K562 (cell line): ENCODE results near the gene ADPRH. TPM values are rescaled to one million over a fixed set of nuclear protein-coding genes. Genes with fewer than 3 reads are reported as not detected.

Experiments
- BHLHE40 ChIP-seq: IDR thresholded peaks from 2 replicates; pipeline ENCODE4 v1.6.1; 2011; ENCODE audit warnings: low read length, improper control_type of control experiment
- CXXC5 ChIP-seq: fragments of 250-450 bp; sonication (Bioruptor Pico); IDR thresholded peaks from 2 replicates; pipeline ENCODE4 v1.8.0; 2022; ENCODE audit warnings: inconsistent platforms, mild to moderate bottlenecking, moderate library complexity
- GTF2F1 ChIP-seq: IDR thresholded peaks from 2 replicates; pipeline ENCODE4 v1.6.1; 2011; ENCODE audit warnings: low read depth, low read length, improper control_type of control experiment
- HOXB6 ChIP-seq: fragments of 250-450 bp; sonication (Bioruptor Pico); IDR thresholded peaks from 2 replicates; pipeline ENCODE4 v1.5.1; 2022; ENCODE audit warnings: mild to moderate bottlenecking, borderline replicate concordance
- KLF6 ChIP-seq: fragments of 250-450 bp; sonication (Bioruptor Pico); IDR thresholded peaks from 2 replicates; pipeline ENCODE4 v1.4.0; 2020; ENCODE audit warnings: mild to moderate bottlenecking, moderate library complexity, borderline replicate concordance
- MTA2 ChIP-seq: fragments of 450-650 bp; IDR thresholded peaks from 2 replicates; pipeline ENCODE4 v1.6.1; 2016; ENCODE audit warnings: low read depth
- PURB ChIP-seq: sonication (generic); formaldehyde crosslinking; IDR thresholded peaks from 2 replicates; pipeline ENCODE4 v1.9.0; 2021; ENCODE audit warnings: low read depth, mild to moderate bottlenecking, missing genetic modification reagents
- RREB1 ChIP-seq: fragments of 250-450 bp; sonication (Bioruptor Pico); IDR thresholded peaks from 2 replicates; pipeline ENCODE4 v1.4.0; 2020
- SLC30A9 ChIP-seq: fragments of 250-450 bp; sonication (Bioruptor Pico); IDR thresholded peaks from 2 replicates; pipeline ENCODE4 v1.8.0; 2022; ENCODE audit warnings: mild to moderate bottlenecking, moderate library complexity
- STAT6 ChIP-seq: sonication (generic); formaldehyde crosslinking; IDR thresholded peaks from 2 replicates; pipeline ENCODE4 v1.8.1; 2023; ENCODE audit warnings: mild to moderate bottlenecking, missing genetic modification reagents
- XRCC4 ChIP-seq: IDR thresholded peaks from one replicate; pipeline ENCODE4 v1.6.1; 2011; ENCODE audit not compliant: insufficient read depth, insufficient read length; ENCODE audit errors: extremely low read depth
- ZBTB43 ChIP-seq: sonication (generic); formaldehyde crosslinking; IDR thresholded peaks from 2 replicates; pipeline ENCODE4 v1.8.0; 2023; ENCODE audit warnings: mild to moderate bottlenecking, missing genetic modification reagents
- ZNF175 ChIP-seq: fragments of 200-800 bp; sonication (Bioruptor generic); IDR thresholded peaks from 2 replicates; pipeline ENCODE4 v1.6.1; 2016; ENCODE audit warnings: low read depth, mild to moderate bottlenecking, missing genetic modification characterization, missing compliant biosample characterization
- ZNF324 ChIP-seq: fragments of 250-450 bp; sonication (Bioruptor Pico); IDR thresholded peaks from 2 replicates; pipeline ENCODE4 v1.4.0; 2020; ENCODE audit warnings: mild to moderate bottlenecking
- ZNF395 ChIP-seq: fragments of 200-800 bp; sonication (Bioruptor generic); IDR thresholded peaks from 2 replicates; pipeline ENCODE4 v1.6.1; 2017; ENCODE audit warnings: missing genetic modification characterization, missing compliant biosample characterization
- polyA plus RNA-seq, 8 experiments: library from polyadenylated mRNA; depleted of rRNA in 4 of 8; stranded (reverse) in 5 of 8; unstranded in 3 of 8; fragments of >200 nt; fragmentation: Nextera tagmentation in 2 of 8; fragmentation: Illumina TruSeq in 1 of 8; extraction: Ambion mirVana in 2 of 8; extraction: Trizol in 1 of 8; gene quantifications; 2 replicates each; pipeline versions ENCODE4 v1.2.1 to v1.2.3, GENCODE V29; 2011 to 2014; ENCODE audit warnings: inconsistent platforms in 1 of 8, missing spikeins in 1 of 8
- total RNA-seq, 7 experiments: library from RNA; depleted of rRNA in 6 of 7; stranded (reverse); fragments of >200 nt in 6 of 7; fragmentation: Illumina TruSeq in 2 of 7; extraction: Trizol in 2 of 7; gene quantifications; 2 replicates each; pipeline versions ENCODE4 v1.2.1 to v1.2.3, GENCODE V29; 2011 to 2021; ENCODE audit warnings: low replicate concordance in 1 of 7

The ADPRH gene
- total and polyA plus RNA-seq, 9 of the 15 experiments (the other 6 are each of a cell fraction or from before 2014, with no cell fraction given), result 0.01 to 1.4 (median 0.65) TPM

- no peak for TF ChIP-seq HOXB6
- peak; percentile 32; the same call in 1 of the 2 replicates for TF ChIP-seq CXXC5
- TF ChIP-seq SLC30A9 (CRISPR knock-in tag), result no peak
- no peak for TF ChIP-seq STAT6 (CRISPR knock-in tag)
- TF ChIP-seq BHLHE40, result no peak
- no peak for TF ChIP-seq MTA2
- no peak for TF ChIP-seq GTF2F1
- no peak for TF ChIP-seq ZNF395 (CRISPR knock-in tag)
- peak; percentile 62 for TF ChIP-seq ZNF175
- no peak for TF ChIP-seq PURB (CRISPR knock-in tag)
- no peak for TF ChIP-seq XRCC4
- peak; percentile 7; the same call in 1 of the 2 replicates for TF ChIP-seq KLF6
- TF ChIP-seq ZNF324, result no peak
- TF ChIP-seq RREB1 (CRISPR knock-in tag), result no peak
- no peak for TF ChIP-seq ZBTB43 (CRISPR knock-in tag)
Measured at GRCh38 chr3:119636891-119637611, 57.8 kb downstream of the ADPRH start (continued).
